ENCODE data around the gene PHF21A.
"Not testable (repeated sequence)": the region's sequence is repeated elsewhere in the genome, so short reads cannot be mapped to it uniquely, and the experiment has no call there.

The PHF21A gene

GRCh38 chr11:45900175-45900800, 221.0 kb downstream of the PHF21A start:
- not testable (repeated sequence) for DNase-seq

- peak; percentile 64 for DNase-seq
Measured at GRCh38 chr11:45899448-45900174, 221.6 kb downstream of the PHF21A start.

GRCh38 chr11:45899086-45899447, 222.2 kb downstream of the PHF21A start:
- no peak for DNase-seq

GRCh38 chr11:45897556-45897955, 223.7 kb downstream of the PHF21A start:
- DNase-seq = no peak

- DNase-seq = no peak
Measured at GRCh38 chr11:45896422-45896984, 224.8 kb downstream of the PHF21A start.

GRCh38 chr11:45895553-45896259, 225.5 kb downstream of the PHF21A start:
- DNase-seq = no peak

GRCh38 chr11:45894555-45895247, 226.6 kb downstream of the PHF21A start:
- no peak for DNase-seq

- DNase-seq = no peak
Measured at GRCh38 chr11:45892856-45893255, 228.4 kb downstream of the PHF21A start.

- no peak for DNase-seq
Measured at GRCh38 chr11:45890886-45891550, 230.2 kb downstream of the PHF21A start.

- DNase-seq = no peak
Measured at GRCh38 chr11:45889966-45890365, 231.3 kb downstream of the PHF21A start.

GRCh38 chr11:45889555-45889954, 231.7 kb downstream of the PHF21A start:
- no peak for DNase-seq

- no peak for DNase-seq
Measured at GRCh38 chr11:45887587-45887986, 233.7 kb downstream of the PHF21A start.

- no peak for DNase-seq
Measured at GRCh38 chr11:45886816-45887520, 234.3 kb downstream of the PHF21A start.

GRCh38 chr11:45885921-45886721, 235.1 kb downstream of the PHF21A start:
- no peak for DNase-seq

- peak; percentile 55 for DNase-seq
Measured at GRCh38 chr11:45885274-45885920, 235.9 kb downstream of the PHF21A start, which contains the start of gene MAPK8IP1. TSS of gene MAPK8IP1 (plus strand) at chr11:45885651. CDS start at chr11:45885821, 170 bp downstream.

GRCh38 chr11:45884596-45885185, 236.6 kb downstream of the PHF21A start:
- no peak for DNase-seq

Measured in stimulated activated CD4-positive, alpha-beta T cell treated with anti-CD3 and anti-CD28 coated beads, Interleukin-4, amount 100 ng/mL, for 1 hour (primary cell).